Thyroid gland (tissue), 4 donors: ENCODE measurements around the gene LGALS9C. TPM values are rescaled to one million over a fixed set of nuclear protein-coding genes. Genes with fewer than 3 reads are reported as not detected.
"Not testable (repeated sequence)": the region's sequence is repeated elsewhere in the genome, so short reads cannot be mapped to it uniquely, and the experiment has no call there.

ENCODE experiments used
- DNase-seq, 2 donors: peaks; one replicate each; pipeline ENCODE4 v3.0.0-alpha.2; 2019
- H3K27ac ChIP-seq, 3 donors: fragments of 200-600 bp; sonication (generic); 1 replicate in 2 of 3; 2 replicates in 1 of 3; pipeline ENCODE4 v1.5.1; 2016 to 2019; ENCODE audit warnings: mild to moderate bottlenecking in 1 of 3, moderate library complexity in 1 of 3
- H3K27me3 ChIP-seq: fragments of 200-600 bp; sonication (generic); one replicate; pipeline ENCODE4 v1.5.1; 2019
- H3K36me3 ChIP-seq, 2 donors: fragments of 200-600 bp; sonication (generic); one replicate each; pipeline ENCODE4 v1.5.1; 2016 to 2019
- H3K4me1 ChIP-seq, 2 donors: fragments of 200-600 bp; sonication (generic); one replicate each; pipeline ENCODE4 v1.5.1; 2017 to 2019
- H3K4me3 ChIP-seq, 3 donors: fragments of 200-600 bp; sonication (generic); replicated peaks in 1 of 3; 1 replicate in 2 of 3; 2 replicates in 1 of 3; pipeline ENCODE4 v1.5.1; 2016; ENCODE audit warnings: mild to moderate bottlenecking in 1 of 3
- H3K9me3 ChIP-seq: fragments of 200-600 bp; sonication (generic); one replicate; pipeline ENCODE4 v1.5.1; 2017
- WGBS, 2 donors: methylation state at CpG; one replicate each; pipeline ENCODE4 v1.1.5; 2017; 5-methylcytosine and 5-hydroxymethylcytosine counted together
- intact Hi-C: fragments of 100-400 bp; cut with DNase I; formaldehyde crosslinking; loops from one replicate; pipeline ENCODE4 v1.15.1; 2023
- total RNA-seq, 4 donors: library from RNA; depleted of rRNA; stranded (reverse); fragments of >200 nt; gene quantifications; one replicate each; pipeline ENCODE4 v1.2.3, GENCODE V29; 2016

Gene LGALS9C
- total RNA-seq, 4 donors from 2014 or later: not detected

- 55 to 66% methylated on average over 2 to 3 of the region's 6 CpGs for WGBS, 2 donors
- H3K4me3 ChIP-seq, H3K36me3 ChIP-seq, DNase-seq, H3K9me3 ChIP-seq, H3K27ac ChIP-seq, H3K27me3 ChIP-seq, intact Hi-C loops, H3K4me1 ChIP-seq: not testable (repeated sequence)
These were observed 10.2 kb upstream of the LGALS9C start for GRCh38 chr17:18466250-18466983.

DNA sequence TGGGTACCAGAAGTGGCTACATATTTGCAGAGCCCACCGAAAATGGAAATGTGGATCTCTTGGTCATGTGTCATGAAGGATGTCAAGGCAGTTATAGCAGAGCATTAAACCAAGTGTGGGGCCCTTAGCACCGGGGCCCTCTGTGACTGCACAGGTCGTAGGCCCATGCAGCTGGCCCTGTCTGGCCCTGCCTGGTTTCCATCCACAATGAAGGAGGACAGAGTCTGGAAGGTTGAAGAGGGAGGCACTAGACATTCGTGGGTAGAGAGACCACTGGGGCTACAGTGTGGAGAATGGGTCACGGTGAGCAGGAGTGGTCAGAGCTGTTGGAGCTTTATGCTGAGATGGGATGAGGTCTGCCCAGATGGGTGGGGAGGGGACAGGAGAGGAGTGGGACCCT, 9.6 kb upstream of the LGALS9C start:
- H3K4me3 ChIP-seq, H3K9me3 ChIP-seq, intact Hi-C loops, DNase-seq, H3K36me3 ChIP-seq, H3K27ac ChIP-seq, H3K4me1 ChIP-seq, H3K27me3 ChIP-seq: not testable (repeated sequence)
- WGBS, 2 donors: 83 to 86% methylated on average over 1 to 3 of the region's 5 CpGs

- H3K27me3 ChIP-seq, H3K4me3 ChIP-seq, H3K36me3 ChIP-seq, H3K4me1 ChIP-seq, intact Hi-C loops, H3K9me3 ChIP-seq, DNase-seq, H3K27ac ChIP-seq: not testable (repeated sequence)
- 86 to 93% methylated on average over 1 to 3 of the region's 10 CpGs for WGBS, 2 donors
These were observed 8.0 kb upstream of the LGALS9C start for GRCh38 chr17:18468472-18469171.

DNA sequence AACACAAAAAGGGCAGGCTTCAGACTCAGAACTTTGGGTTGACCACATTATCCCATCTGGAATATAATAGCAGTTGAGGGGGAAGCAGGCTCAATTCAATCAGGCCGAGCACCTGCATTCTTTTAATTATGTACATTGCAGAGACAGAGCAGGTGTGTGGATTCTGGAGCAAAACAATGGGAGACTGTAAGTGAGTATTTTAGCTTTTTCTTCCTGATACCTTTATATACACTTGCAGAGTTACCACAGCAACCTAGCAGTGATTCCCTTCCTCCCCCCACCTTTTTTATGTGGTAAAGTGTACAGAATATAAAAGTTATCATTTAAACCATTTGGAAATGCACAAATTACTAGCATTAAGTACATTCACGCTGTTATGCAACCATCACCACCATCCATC, 6.8 kb upstream of the LGALS9C start:
- H3K4me1 ChIP-seq, H3K27me3 ChIP-seq, H3K9me3 ChIP-seq, H3K36me3 ChIP-seq, H3K4me3 ChIP-seq, H3K27ac ChIP-seq, intact Hi-C loops, DNase-seq: not testable (repeated sequence)
- 84 to 89% methylated on average over 2 of the region's 2 CpGs for WGBS, 2 donors

DNA sequence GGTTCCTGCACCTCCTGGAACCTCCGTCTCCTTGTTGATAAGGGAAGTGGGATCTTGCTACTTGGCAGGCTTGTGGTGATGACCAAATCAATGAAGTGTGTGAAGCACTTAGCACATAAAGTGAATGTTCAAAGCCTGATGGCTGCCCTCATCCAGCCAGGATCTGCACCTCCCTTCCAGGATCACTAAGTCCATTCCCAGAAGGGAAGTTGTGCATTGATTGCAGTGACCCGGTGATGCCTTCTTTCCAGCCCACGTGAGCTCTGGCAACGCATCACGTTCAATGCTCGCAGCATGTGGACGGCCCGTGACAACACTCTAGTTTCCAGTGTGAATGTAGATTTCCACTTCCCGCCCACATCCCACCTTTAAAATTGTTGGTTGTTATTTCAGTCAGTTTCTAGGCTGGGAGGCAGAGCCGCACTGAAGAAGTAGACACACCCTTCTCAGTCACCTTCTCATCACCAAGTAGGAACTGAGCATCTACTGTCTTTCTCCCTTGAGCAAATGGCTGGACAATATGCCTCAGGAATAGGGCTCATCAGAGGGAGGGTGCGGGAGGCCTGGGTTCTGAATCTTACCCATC, 6.2 kb upstream of the LGALS9C start:
- H3K4me1 ChIP-seq, H3K4me3 ChIP-seq, H3K36me3 ChIP-seq, DNase-seq, H3K9me3 ChIP-seq, H3K27ac ChIP-seq, H3K27me3 ChIP-seq, intact Hi-C loops: not testable (repeated sequence)
- 63 to 71% methylated on average over 2 to 8 of the region's 11 CpGs for WGBS, 2 donors

- H3K9me3 ChIP-seq, H3K27ac ChIP-seq, intact Hi-C loops, H3K27me3 ChIP-seq, H3K4me1 ChIP-seq, H3K4me3 ChIP-seq, DNase-seq, H3K36me3 ChIP-seq: not testable (repeated sequence)
- WGBS, 2 donors: 86% methylated on average over 1 of the region's 4 CpGs; no CpG with 5 or more reads in 1 of the 2 donors
These were observed 2.6 kb upstream of the LGALS9C start for GRCh38 chr17:18473967-18474366.

GRCh38 chr17:18474754-18475153, 1.8 kb upstream of the LGALS9C start:
- intact Hi-C loops, H3K36me3 ChIP-seq, H3K27me3 ChIP-seq, H3K4me3 ChIP-seq, DNase-seq, H3K4me1 ChIP-seq, H3K9me3 ChIP-seq, H3K27ac ChIP-seq: not testable (repeated sequence)
- WGBS, 2 donors: 59 to 70% methylated on average over 4 of the region's 7 CpGs

GRCh38 chr17:18477367-18477766, 778 bp downstream of the LGALS9C start:
- H3K36me3 ChIP-seq, H3K4me1 ChIP-seq, intact Hi-C loops, DNase-seq, H3K27ac ChIP-seq, H3K9me3 ChIP-seq, H3K27me3 ChIP-seq, H3K4me3 ChIP-seq: not testable (repeated sequence)
- WGBS, 2 donors: no CpG with 5 or more reads among the region's 5 CpGs

DNA sequence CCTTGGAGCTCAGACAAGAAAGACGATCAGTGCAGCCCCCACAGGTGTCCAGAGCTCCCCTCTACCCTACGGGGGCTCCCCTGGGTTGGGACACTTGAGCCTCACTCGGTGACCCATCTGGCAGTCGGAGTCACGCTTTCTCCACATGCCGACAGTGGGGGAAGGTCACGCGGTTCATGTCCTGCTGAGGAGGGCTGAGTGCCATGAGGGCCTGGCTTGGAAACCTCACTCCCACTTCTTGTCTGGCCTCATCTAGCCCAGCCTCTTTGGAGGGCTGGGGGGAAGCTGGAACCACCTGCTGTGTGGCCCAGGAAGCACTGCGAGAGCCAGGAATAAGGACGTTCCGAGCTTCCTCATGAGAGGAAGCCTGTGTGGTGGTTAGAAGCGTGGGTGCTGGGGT, 1.8 kb downstream of the LGALS9C start:
- intact Hi-C loops, H3K9me3 ChIP-seq, H3K4me3 ChIP-seq, H3K4me1 ChIP-seq, DNase-seq, H3K36me3 ChIP-seq, H3K27ac ChIP-seq, H3K27me3 ChIP-seq: not testable (repeated sequence)
- no CpG with 5 or more reads among the region's 12 CpGs for WGBS, 2 donors

GRCh38 chr17:18478977-18479595, 2.5 kb downstream of the LGALS9C start:
- H3K9me3 ChIP-seq, H3K4me3 ChIP-seq, H3K36me3 ChIP-seq, H3K27ac ChIP-seq, H3K27me3 ChIP-seq, intact Hi-C loops, H3K4me1 ChIP-seq: not testable (repeated sequence)
- no CpG with 5 or more reads among the region's 10 CpGs for WGBS, 2 donors
- DNase-seq: peak; percentile 10 to 16

DNA sequence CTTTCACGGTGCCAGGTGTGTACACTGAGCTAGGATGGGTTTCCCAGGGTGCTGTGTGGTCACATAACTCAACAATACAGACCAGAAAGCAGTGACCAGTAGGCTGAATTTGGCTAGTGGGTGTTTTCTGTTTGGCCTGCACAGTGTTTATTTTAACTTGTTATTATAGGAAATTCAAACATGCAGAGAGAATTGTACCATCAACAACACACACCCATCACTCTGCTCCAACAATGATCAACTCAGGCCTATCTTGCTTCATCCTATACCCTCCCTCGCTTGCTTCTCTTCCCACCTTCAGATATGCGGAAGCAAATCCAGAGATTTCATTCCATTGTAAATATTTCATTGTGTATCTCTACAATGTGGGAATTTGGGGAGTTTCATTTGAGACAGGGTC, 5.2 kb downstream of the LGALS9C start:
- H3K4me3 ChIP-seq, H3K36me3 ChIP-seq, H3K27me3 ChIP-seq, DNase-seq, H3K27ac ChIP-seq, H3K4me1 ChIP-seq, intact Hi-C loops, H3K9me3 ChIP-seq: not testable (repeated sequence)
- no CpG with 5 or more reads among the region's 3 CpGs for WGBS, 2 donors

DNA sequence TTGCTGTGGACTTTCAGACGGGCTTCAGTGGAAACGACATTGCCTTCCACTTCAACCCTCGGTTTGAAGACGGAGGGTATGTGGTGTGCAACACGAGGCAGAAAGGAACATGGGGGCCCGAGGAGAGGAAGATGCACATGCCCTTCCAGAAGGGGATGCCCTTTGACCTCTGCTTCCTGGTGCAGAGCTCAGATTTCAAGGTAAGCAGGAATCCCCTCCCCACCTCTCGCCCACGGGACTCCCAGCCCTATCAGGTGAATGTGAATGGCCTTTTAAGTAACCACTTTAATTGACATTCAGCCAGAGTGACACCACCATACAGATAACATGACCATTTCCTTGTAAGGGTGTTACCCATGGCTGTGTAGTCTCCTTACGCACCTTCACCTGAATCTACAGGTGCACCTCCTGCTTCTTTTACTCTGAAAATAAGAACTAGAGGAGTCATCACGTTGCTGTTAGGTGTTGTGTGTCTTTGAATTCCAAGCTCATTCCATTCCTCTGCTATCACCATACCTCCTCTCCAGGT, 9.4 kb downstream of the LGALS9C start:
- H3K27me3 ChIP-seq, H3K27ac ChIP-seq, H3K9me3 ChIP-seq, DNase-seq, H3K4me1 ChIP-seq, intact Hi-C loops, H3K36me3 ChIP-seq, H3K4me3 ChIP-seq: not testable (repeated sequence)
- no CpG with 5 or more reads among the region's 10 CpGs for WGBS, 2 donors
